Muscle layer of colon (tissue), 2 donors: ENCODE results near the gene PADI3.

ENCODE experiments used
- H3K27ac ChIP-seq: one replicate; pipeline ENCODE4 v1.7.0; 2013; ENCODE audit warnings: low read depth, mild to moderate bottlenecking, low read length, moderate library complexity
- H3K27me3 ChIP-seq, 2 donors: one replicate each; pipeline ENCODE4 v1.7.0; 2013; ENCODE audit warnings: low read length in 2 of 2, mild to moderate bottlenecking in 2 of 2; ENCODE audit not compliant: insufficient read depth in 2 of 2, control insufficient read depth in 1 of 2
- H3K36me3 ChIP-seq: one replicate; pipeline ENCODE4 v1.7.0; 2013; ENCODE audit warnings: mild to moderate bottlenecking, low read length; ENCODE audit not compliant: insufficient read depth
- H3K4me1 ChIP-seq: one replicate; pipeline ENCODE4 v1.7.0; 2013; ENCODE audit warnings: mild to moderate bottlenecking, low read length; ENCODE audit not compliant: insufficient read depth
- H3K4me3 ChIP-seq, 2 donors: one replicate each; pipeline ENCODE4 v1.7.0; 2013; ENCODE audit warnings: low read length in 2 of 2, low read depth in 1 of 2, mild to moderate bottlenecking in 1 of 2, moderate library complexity in 1 of 2
- H3K9ac ChIP-seq: one replicate; pipeline ENCODE4 v1.7.0; 2013; ENCODE audit warnings: low read length
- H3K9me3 ChIP-seq: one replicate; pipeline ENCODE4 v1.7.0; 2013; ENCODE audit warnings: mild to moderate bottlenecking, low read length
- donor health status: abdominal sarcoma.
- donor health status: Adenocarcinoma of cecum.

The PADI3 gene

DNA sequence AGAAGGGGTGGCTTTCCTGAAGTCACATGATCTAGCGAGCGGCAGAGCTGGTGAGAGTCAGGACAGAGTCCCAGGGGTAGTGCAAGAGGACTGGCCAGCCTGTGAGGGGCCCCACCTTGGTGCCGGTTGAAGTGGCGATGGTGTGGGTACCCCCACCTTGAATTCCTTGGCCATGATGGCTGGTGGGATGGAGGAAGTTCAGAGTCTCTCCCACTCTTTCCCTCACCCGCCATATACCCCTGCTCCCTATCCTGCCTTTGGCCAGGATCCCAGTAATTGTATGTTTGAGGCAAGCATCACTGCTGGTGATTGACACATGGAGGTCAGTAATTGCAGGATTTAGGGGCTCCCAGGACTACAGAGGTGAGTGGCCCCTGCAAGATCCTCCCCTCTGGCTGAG lies 11.8 kb downstream of the PADI3 start:
- Histone ChIP-seq H3K27ac (no peak overlapping the region), H3K9ac (no peak overlapping the region), H3K27me3 (peaks cover 0 to 6% of the 10 kb centered on the region in 2 donors)

DNA sequence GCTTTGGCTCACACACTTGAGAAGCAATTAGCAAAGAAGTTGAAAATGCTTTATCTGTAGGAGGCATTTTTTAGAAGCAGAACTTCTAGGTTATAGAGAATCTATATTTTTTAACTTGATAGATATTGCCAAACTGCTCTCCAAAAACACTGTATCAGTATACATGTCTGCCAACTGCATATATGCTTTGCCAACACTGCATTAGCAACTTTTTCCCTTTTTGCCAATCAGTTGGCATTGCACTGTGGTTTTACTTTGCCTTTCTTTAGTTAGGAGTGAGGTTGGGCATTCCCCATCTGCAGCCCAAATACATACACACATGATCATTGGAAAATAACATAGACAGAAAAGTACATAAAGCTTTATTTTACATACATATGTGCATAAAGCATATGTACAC lies 15.0 kb downstream of the PADI3 start:
- Histone ChIP-seq H3K4me3 (no peak overlapping the region), H3K9ac (no peak overlapping the region), H3K4me1 (no peaks in the 10 kb centered on the region), H3K36me3 (no peaks in the 10 kb centered on the region), H3K27ac (no peak overlapping the region), H3K9me3 (no peaks in the 10 kb centered on the region), H3K27me3 (no peaks in the 10 kb centered on the region)

More for the DNA sequence above, 11.8 kb downstream of the PADI3 start:
- no peaks in the 10 kb centered on the region for H3K9me3 ChIP-seq
- H3K36me3 ChIP-seq = no peaks in the 10 kb centered on the region
- no peaks in the 10 kb centered on the region for H3K4me1 ChIP-seq
- H3K4me3 ChIP-seq = no peak overlapping the region

DNA sequence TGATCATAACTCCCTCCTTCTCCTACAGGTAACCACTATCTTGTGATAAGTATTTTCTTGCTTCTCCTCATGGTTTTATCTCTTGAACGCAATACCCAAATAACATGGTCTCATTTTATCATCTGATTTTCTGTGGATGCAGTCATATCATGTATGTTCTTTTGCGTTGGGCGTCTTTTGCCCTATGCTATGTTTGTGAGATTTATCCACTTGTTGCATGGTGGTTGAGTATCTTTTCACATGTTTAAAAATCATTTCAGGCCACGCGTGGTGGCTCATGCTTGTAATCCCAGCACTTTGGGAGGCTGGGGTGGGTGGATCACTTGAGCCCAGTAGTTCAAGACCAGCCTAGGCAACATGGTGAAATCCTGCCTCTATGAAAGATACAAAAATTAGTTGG lies 15.6 kb downstream of the PADI3 start:
- Histone ChIP-seq H3K9ac (no peak overlapping the region), H3K9me3 (no peaks in the 10 kb centered on the region), H3K36me3 (no peaks in the 10 kb centered on the region), H3K27ac (no peak overlapping the region), H3K27me3 (no peaks in the 10 kb centered on the region), H3K4me1 (no peaks in the 10 kb centered on the region), H3K4me3 (no peak overlapping the region)

DNA sequence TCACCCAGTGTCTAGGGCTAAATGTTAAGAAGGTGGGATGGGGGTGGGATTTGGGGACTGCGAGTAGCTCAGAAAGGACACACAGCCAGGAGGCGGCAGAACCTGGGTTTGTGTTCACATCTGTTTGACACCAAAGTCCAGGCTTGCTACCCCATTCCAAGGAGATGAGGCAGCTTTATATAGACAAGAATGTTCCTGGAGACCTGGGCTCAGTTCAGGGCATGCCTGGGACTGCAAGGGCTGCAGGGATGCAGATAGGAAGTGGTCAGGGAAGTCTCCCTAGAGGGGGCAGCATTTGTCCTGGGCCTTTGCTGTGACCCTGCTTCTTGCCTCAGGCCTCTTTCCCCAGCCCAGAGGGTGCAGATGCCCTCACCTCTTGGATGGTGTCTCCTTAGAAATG lies 16.3 kb downstream of the PADI3 start:
- H3K9ac ChIP-seq = no peak overlapping the region
- H3K36me3 ChIP-seq = no peaks in the 10 kb centered on the region
- no peaks in the 10 kb centered on the region for H3K9me3 ChIP-seq
- no peak overlapping the region for H3K4me3 ChIP-seq
- no peaks in the 10 kb centered on the region for H3K4me1 ChIP-seq
- H3K27me3 ChIP-seq = no peaks in the 10 kb centered on the region
- no peak overlapping the region for H3K27ac ChIP-seq

DNA sequence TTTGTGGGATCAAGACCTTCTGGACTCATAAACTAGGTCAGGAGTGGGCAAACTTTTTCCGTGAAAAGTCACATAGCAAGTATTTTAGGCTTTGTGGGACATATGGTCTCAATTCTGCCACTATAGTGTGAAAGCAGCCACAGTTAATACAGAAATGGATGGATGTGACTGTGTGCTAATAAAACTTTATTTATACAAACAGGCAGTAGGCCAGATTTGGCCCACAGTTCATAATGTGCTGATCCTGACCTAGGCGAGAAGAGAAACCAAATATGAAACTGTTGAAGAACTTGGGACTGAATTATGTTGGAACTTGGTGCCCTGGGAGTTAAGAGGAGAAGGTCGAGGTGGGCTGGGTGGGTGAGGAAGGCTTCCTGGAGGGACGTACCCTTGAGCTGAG lies 17.1 kb downstream of the PADI3 start:
- Histone ChIP-seq H3K4me3 (no peak overlapping the region), H3K9ac (no peak overlapping the region), H3K4me1 (no peaks in the 10 kb centered on the region), H3K9me3 (no peaks in the 10 kb centered on the region), H3K36me3 (no peaks in the 10 kb centered on the region), H3K27me3 (no peaks in the 10 kb centered on the region), H3K27ac (no peak overlapping the region)

DNA sequence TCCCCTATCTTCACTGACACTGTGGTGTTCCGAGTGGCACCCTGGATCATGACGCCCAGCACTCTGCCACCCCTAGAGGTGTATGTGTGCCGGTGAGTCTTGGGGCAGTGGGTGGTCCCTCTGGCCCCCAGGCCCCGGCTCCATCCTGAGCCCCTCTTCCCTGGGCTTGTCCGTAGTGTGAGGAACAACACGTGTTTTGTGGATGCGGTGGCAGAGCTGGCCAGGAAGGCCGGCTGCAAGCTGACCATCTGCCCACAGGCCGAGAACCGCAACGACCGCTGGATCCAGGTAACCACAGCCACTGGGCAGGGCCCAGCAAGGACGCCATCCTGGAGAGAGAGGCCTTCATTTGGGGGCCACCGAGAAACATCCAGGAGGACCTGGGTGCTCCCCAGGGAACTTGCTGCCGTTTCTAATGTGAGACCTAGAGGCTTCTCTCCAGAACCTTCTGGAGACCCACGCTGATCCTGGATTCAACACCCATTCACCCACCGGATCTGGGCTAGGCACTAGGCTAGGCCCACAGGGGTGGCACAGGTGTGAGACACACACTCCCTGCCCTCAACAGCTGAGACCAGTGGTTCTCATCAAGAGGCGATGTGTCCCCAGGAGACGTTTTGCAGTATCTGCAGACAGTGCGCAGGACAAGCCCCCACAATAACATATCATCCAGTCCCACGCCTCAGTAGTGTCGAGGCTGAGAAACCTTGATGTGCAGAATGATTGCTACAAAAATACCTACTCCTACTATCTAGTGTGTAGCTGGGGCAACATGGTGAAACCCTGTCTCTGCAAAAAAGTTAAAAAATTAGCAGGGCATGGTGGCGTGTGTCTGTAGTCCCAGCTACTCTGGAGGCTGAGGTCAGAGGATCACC lies 22.2 kb downstream of the PADI3 start:
- H3K9me3 ChIP-seq = no peaks in the 10 kb centered on the region
- no peak overlapping the region for H3K27ac ChIP-seq
- H3K4me1 ChIP-seq = no peaks in the 10 kb centered on the region
- H3K4me3 ChIP-seq = no peak overlapping the region
- H3K36me3 ChIP-seq = no peaks in the 10 kb centered on the region
- no peak overlapping the region for H3K9ac ChIP-seq
- H3K27me3 ChIP-seq = peaks cover 0 to 6% of the 10 kb centered on the region in 2 donors

DNA sequence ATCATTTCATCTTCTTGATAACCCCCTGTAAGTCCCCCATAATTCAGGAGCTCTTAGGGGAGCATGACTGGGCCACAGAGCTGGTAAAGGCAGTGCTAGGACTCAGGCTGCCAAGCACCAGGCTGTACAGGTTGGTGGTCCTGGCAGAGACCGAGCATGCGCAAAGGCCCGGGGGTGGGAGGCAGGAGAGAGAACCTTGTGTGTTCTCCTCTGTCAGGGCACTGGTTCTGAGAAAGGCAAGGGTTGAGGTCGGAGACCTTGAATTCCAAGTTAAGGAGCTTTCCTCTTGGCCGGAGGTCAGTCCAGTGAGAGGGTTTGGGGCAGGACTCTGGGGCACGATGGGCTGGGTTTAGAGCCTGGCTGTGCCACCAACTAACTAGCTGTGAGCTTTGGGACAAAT lies 23.2 kb downstream of the PADI3 start:
- no peak overlapping the region for H3K4me3 ChIP-seq
- no peaks in the 10 kb centered on the region for H3K9me3 ChIP-seq
- H3K36me3 ChIP-seq = no peaks in the 10 kb centered on the region
- H3K9ac ChIP-seq = no peak overlapping the region
- peaks cover 0 to 6% of the 10 kb centered on the region in 2 donors for H3K27me3 ChIP-seq
- H3K4me1 ChIP-seq = no peaks in the 10 kb centered on the region
- H3K27ac ChIP-seq = no peak overlapping the region

DNA sequence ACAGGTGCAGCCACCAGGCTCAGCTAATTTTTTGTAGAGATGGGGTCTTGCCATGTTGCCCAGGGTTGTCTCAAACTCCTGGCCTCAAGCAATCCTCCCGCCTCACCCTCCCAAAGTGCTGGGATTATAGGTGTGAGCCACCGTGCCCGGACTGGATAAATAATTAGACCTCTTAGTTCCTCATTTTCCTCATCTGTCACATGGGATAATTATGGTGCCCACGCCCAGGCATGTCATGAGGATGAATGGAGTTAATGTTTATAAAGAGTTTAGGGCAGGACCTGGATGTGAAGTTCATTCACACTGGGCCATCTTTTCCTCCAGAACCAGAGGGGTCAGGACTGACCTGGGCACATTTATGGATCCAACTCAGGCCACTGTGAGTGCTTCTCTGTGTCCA lies 23.7 kb downstream of the PADI3 start:
- Histone ChIP-seq H3K36me3 (no peaks in the 10 kb centered on the region), H3K4me1 (no peaks in the 10 kb centered on the region), H3K27me3 (peaks cover 0 to 6% of the 10 kb centered on the region in 2 donors), H3K9me3 (no peaks in the 10 kb centered on the region), H3K27ac (no peak overlapping the region), H3K4me3 (no peak overlapping the region), H3K9ac (no peak overlapping the region)

DNA sequence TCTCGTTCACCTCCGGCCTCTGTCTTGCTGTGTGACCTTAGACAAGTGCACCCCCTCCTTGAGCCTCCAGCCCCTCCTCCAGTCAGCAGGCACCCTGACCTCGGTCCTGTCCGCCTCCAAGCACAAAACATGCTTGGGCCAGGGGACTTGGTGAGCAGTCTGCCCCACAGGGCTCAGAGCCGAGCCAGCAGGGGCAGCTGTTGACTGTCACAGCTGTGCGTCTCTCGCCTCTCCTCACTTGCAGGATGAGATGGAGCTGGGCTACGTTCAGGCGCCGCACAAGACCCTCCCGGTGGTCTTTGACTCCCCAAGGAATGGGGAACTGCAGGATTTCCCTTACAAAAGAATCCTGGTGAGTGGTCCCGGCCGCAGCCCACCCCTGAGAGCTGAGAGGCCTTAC lies 24.2 kb downstream of the PADI3 start:
- Histone ChIP-seq H3K27ac (no peak overlapping the region), H3K4me1 (no peaks in the 10 kb centered on the region), H3K36me3 (no peaks in the 10 kb centered on the region), H3K4me3 (no peak overlapping the region), H3K27me3 (peaks cover 0 to 6% of the 10 kb centered on the region in 2 donors), H3K9me3 (no peaks in the 10 kb centered on the region), H3K9ac (no peak overlapping the region)

DNA sequence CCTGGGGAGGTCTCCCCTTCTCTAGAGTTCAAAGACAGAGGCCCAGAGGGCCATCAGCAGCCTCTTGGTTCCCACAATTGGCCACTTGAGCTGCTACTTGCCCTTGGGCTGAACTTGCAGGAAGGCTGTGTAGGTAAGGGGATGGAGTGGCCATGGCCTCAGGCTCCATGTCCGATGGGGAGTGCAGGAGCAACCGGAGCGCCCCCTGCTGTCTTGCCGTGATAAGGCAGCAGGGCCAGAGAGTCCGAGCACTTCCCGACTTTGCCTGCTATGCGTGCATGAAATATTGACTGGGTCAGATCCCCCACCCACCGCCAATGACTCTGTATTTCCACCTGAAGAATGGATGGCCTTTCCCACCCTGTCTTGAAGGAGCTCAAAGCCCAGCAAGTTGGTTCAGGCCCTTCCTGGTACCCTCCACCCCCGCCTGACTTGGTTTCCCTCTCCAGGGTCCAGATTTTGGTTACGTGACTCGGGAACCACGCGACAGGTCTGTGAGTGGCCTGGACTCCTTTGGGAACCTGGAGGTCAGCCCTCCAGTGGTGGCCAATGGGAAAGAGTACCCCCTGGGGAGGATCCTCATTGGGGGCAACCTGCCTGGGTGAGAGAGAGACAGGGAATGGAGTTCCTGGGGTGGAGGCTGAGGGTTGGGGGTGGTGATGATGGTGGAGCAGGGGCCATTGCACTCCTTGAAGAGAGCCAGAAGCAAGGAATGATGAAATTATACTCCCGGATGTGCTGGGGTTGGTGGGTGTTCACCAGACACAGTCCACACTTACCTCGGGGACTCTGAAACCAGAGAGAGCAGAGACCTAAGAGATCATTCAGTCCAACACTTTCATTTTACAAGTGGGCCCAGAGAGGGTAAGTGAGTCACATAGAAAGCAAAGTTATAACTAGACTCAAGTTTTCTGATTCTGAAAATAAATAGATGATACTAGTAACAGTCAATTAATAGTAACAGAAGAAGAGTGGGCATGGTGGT lies 25.6 kb downstream of the PADI3 start:
- no peaks in the 10 kb centered on the region for H3K36me3 ChIP-seq
- H3K4me3 ChIP-seq = no peak overlapping the region
- no peaks in the 10 kb centered on the region for H3K4me1 ChIP-seq
- H3K9ac ChIP-seq = no peak overlapping the region
- no peak overlapping the region for H3K27ac ChIP-seq
- no peaks in the 10 kb centered on the region for H3K9me3 ChIP-seq
- peaks cover 0 to 6% of the 10 kb centered on the region in 2 donors for H3K27me3 ChIP-seq

DNA sequence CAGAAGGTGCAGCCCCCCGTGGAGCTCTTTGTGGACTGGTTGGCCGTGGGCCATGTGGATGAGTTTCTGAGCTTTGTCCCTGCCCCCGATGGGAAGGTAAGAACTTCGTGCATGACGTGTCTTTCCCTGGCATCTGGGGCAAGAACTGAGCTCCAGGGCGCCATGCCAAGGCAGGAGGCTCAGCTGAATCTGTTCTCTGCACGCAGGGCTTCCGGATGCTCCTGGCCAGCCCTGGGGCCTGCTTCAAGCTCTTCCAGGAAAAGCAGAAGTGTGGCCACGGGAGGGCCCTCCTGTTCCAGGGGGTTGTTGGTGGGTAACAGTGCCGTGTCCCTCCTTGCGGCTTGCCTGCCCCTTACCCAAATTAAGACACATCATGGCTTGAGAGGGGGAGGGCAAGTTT lies 27.7 kb downstream of the PADI3 start:
- H3K27me3 ChIP-seq = peaks cover 0 to 6% of the 10 kb centered on the region in 2 donors
- no peak overlapping the region for H3K27ac ChIP-seq
- no peaks in the 10 kb centered on the region for H3K36me3 ChIP-seq
- no peaks in the 10 kb centered on the region for H3K9me3 ChIP-seq
- no peak overlapping the region for H3K9ac ChIP-seq
- H3K4me3 ChIP-seq = no peak overlapping the region
- H3K4me1 ChIP-seq = no peaks in the 10 kb centered on the region
